Measurements from ENCODE around the gene PPP3CA.

- TF ChIP-seq POLR2A (IDR thresholded peaks at IDR 0.05; ENCODE audit: low read depth, low read length) (no peak), POLR2AphosphoS5 (IDR thresholded peaks at IDR 0.05; ENCODE audit: low read depth, low read length) (no peak), TAF1 (IDR thresholded peaks at IDR 0.05; ENCODE audit: low read depth, low read length) (no peak), SPI1 (IDR thresholded peaks at IDR 0.05; ENCODE audit: low read depth, low read length) (no peak), POU2F2 (IDR thresholded peaks at IDR 0.05; ENCODE audit: low read depth, low read length) (no peak)
Measured at GRCh38 chr4:101071241-101071640, 276.1 kb downstream of the PPP3CA start.
